HG02610 (cell line): ENCODE results near the gene SLC19A2.

Experiments
- ATAC-seq: cut with Tn5 transposase; IDR thresholded peaks from one replicate; pipeline ENCODE4 v1.9.1; 2021; ENCODE audit warnings: mild to moderate bottlenecking, moderate library complexity; ENCODE audit not compliant: unreplicated experiment

The SLC19A2 gene, protein sequence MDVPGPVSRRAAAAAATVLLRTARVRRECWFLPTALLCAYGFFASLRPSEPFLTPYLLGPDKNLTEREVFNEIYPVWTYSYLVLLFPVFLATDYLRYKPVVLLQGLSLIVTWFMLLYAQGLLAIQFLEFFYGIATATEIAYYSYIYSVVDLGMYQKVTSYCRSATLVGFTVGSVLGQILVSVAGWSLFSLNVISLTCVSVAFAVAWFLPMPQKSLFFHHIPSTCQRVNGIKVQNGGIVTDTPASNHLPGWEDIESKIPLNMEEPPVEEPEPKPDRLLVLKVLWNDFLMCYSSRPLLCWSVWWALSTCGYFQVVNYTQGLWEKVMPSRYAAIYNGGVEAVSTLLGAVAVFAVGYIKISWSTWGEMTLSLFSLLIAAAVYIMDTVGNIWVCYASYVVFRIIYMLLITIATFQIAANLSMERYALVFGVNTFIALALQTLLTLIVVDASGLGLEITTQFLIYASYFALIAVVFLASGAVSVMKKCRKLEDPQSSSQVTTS

DNA sequence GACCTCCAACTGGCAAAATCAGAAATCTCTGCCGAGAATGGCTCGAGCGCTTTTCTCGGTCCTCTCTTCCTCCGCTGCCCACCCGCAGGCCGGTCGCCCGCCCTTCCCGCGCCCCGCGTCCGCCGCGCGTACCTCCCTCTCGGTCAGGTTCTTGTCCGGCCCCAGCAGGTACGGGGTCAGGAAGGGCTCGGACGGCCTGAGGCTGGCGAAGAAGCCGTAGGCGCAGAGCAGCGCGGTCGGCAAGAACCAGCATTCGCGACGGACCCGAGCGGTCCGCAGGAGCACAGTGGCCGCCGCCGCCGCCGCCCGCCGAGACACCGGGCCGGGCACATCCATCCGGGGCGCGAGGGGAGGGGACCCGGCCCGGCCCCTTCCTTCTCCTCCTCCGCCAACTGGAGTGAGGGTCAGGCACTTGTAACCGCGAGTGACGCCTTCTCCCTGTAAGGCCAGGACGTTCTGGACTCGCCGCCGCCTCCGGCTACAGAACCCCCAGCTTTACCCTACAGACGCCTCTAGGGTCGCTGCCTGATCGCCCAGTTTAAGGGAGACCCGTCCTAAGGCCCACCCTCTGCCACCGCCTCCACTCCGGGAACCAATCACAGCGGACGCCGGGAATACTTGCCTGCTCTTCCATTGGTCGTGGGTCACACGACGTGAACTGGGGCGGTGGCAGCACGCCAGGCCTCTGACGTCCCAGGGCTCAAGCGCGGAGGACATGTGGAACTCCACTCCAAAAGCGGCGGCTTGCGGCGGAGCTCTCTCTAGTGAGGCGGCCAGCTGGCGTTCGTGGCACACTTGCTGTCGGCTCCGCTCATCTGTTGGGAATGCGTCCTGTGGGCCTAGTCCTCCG lies at the start of gene SLC19A2:
Gene SLC19A2, minus strand, starts transcription at position 514 of the 850 bp plus-strand sequence. Its CDS starts 178 bp downstream, at position 336.
- ATAC-seq, result peak; percentile 98

- no peak for ATAC-seq
These were observed 48.9 kb upstream of the SLC19A2 start for GRCh38 chr1:169534653-169535052.

- peak; percentile 42 for ATAC-seq
These were observed 47.9 kb upstream of the SLC19A2 start for GRCh38 chr1:169533528-169534190.

- ATAC-seq, result no peak
These were observed 44.7 kb upstream of the SLC19A2 start for GRCh38 chr1:169530448-169530847.

DNA sequence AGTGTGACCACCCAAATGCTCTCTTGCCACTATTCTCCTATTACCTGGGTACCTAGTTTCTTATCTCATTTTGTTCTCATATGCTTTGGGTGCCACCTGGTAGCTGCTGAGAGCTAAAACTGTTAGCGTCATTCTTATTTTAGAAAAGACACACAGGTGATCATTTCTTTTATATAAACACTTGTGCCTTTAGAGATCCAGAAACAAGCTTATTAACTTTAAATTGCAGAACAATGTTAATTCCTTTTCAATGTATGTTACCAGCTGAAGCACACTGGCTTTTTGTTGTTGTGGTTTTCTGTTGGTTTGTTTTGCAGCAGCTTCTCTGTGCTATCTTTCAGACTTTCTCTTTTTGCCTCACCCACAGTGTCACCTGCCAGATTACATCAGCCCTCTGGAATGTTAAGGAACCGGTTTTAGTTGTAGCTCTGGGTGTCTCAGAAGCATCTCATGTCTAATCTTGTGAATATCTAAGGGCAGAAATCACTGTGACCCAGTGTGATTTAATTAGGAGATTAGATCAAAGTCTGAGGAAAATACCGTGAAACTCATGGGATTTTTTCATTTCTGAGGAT lies 43.4 kb upstream of the SLC19A2 start:
- ATAC-seq, result peak; percentile 28

DNA sequence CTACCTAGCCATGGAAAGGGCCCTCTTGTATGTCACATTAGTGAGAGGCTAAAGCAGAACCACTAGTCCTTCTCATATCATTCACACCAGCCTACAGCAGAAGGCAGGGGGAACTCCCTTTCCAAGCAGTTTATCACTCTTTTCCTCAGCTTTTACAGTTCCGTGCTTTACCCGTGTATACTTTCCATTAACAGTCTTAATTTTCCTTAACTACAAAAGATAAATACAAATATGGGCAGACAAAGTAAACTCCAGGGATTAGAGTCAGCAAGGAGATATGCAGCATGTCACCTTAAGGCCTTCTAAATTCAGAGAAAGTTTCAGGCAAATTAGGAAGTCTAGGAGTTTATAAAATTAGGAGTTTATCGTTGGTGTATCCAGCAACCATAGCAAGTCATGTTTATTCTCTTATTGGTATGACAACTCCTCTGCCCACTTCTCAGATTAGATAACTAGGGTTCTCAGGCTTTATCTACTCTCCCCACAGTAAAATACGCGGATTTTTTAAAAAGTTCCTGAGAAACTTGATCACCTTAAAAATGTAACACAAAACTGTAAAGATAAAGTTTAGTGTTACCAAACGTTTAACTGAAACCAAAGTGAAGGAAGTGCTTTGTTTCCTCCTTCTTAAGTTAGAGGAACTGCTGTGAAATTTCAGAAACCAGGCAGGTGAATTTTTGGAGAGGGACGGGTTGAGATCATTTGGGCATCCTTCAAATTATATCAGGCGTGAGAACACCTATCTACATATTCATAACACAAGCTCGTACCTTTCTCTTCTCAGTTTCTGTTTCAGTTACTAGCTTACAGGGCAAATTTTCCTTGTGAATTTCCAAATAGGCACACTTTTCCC lies 42.7 kb upstream of the SLC19A2 start:
- ATAC-seq, result peak; percentile 65

- no peak for ATAC-seq
These were observed 41.9 kb upstream of the SLC19A2 start for GRCh38 chr1:169527451-169528214.

GRCh38 chr1:169527001-169527400 lies 41.3 kb upstream of the SLC19A2 start:
- ATAC-seq, result no peak

GRCh38 chr1:169526120-169526832 lies 40.5 kb upstream of the SLC19A2 start:
- no peak for ATAC-seq

GRCh38 chr1:169525391-169525790 lies 39.6 kb upstream of the SLC19A2 start:
- ATAC-seq, result no peak

DNA sequence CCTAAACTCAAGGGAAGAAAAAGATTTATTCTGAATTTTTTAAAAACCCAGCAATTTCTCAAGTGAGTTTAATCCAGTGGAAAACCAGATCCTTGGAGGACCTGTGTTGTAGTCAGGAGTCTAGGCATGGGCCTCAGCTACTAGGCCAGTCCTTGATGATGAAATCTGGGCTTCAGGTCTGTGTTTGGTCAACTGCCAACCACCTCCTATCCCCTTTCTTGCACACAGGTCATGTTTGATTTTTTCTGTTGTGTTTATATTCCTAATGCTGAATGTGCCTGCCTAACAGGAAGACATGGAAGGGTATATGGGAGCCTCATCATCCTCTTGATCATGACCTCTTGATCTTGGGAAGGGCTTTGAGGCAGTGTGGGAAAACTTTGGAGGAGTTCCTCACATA lies 38.2 kb upstream of the SLC19A2 start:
- no peak for ATAC-seq

DNA sequence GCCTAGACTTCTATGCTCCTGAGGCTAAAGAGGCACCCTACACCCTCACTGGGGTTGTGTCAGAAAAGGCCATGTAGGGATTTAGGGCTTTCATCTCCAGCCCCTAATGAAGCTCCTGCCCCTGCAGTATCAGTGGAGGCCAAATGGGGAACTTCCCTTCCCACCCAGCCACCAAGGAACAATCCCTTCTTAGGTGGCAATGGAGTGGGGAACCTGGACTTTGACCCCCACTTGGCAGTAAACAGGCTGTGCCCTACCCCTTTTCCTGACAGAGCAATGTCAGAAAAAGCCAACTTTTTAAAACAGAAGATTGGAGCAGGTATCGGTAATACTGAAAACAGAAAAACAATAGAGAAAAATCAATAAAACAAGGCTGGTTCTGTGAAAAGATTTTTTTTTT lies 35.5 kb upstream of the SLC19A2 start:
- no peak for ATAC-seq

DNA sequence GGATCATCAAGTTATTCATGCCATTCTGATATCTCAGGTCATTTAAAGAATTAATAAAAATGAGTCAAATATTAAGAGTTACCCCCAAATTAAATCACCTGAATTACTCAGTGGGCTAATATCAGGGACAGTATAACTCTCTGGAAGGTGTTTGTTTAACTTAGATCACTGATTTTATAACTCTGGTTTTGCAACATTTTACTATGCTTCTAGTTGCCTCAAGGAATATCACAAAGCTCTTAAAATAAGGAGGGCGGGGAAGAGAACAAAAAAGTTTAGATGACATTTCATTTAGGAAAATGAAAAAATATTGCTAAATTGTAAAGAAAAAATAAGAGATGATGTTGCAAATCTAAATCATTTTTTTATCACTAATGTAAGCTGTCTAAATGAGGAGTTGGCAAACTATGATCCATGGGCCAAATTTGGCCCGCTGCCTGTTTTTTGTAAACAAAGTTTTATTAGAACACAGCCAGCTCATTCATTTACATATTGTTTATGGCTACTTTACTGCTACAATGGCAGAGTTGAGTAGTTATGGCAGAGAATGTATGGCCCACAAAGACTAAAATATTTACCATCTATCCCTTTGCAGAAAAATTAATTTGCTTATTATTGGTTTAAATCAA lies 31.9 kb upstream of the SLC19A2 start:
- ATAC-seq, result no peak

DNA sequence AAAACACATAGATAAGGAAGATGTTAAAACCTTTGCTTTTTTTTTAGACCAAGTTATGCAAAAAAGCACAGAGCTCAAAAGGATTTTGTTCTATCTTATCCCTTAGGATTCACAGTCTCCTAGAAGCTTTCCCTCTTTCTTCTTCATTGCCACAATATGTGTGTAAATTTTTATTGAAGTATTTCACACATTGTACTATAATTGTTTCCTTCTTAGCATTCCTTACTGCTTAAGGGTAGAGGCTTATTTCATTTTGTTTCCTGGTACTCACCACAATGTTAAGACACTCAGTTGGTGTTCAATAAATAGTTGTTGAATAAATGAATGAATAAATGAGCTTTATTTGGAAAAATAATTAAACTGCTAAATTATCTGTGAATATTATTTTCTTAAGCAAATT lies 29.9 kb upstream of the SLC19A2 start:
- ATAC-seq, result no peak

GRCh38 chr1:169514566-169515270 lies 29.0 kb upstream of the SLC19A2 start:
- no peak for ATAC-seq

- ATAC-seq, result no peak
These were observed 27.5 kb upstream of the SLC19A2 start for GRCh38 chr1:169513208-169513607.

GRCh38 chr1:169511316-169512005 lies 25.7 kb upstream of the SLC19A2 start:
- no peak for ATAC-seq
